ENCODE results near the gene ST6GALNAC4. TPM values are rescaled to one million over a fixed set of nuclear protein-coding genes. Genes with fewer than 3 reads are reported as not detected.

Gene ST6GALNAC4
- polyA plus RNA-seq, 1 donor (not counting 4 experiments of a cell fraction or from before 2014, with no cell fraction given): 5.8 TPM

DNA sequence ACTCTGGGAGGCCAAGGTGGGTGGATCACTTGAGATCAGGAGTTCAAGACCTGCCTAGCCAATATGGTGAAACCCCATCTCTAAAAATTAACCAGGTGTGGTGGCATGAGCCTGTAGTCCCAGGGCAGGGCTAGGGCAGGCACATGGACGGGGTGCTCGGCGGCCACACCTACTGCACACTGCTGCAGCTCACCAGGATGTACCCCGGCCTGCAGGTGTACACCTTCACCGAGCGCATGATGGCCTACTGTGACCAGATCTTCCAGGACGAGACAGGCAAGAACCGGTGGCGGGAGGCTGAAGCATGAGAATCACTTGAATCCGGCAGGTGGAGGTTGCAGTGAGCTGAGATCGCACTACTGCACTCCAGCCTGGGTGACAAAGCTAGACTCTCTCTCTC, 3.2 kb downstream of the ST6GALNAC4 start:
- Histone ChIP-seq H3K79me2 (ENCODE audit: control insufficient read depth, insufficient read depth, low read length) (no peaks in the 10 kb centered on the region), H4K20me1 (ENCODE audit: control insufficient read depth, extremely low read depth, insufficient read depth, low read length) (no peaks in the 10 kb centered on the region), H2AFZ (ENCODE audit: control insufficient read depth, low read length) (no peak overlapping the region), H3K4me2 (ENCODE audit: control insufficient read depth, extremely low read depth, insufficient read depth, low read depth, low read length) (no peak overlapping the region), H3K36me3 (ENCODE audit: control insufficient read depth in 2 of 2, extremely low read depth in 1 of 2, insufficient read depth in 2 of 2, low read length in 2 of 2) (peaks cover 0 to 4% of the 10 kb centered on the region in 2 experiments), H3K9me1 (ENCODE audit: control insufficient read depth, extremely low read depth, insufficient read depth, low read length) (no peaks in the 10 kb centered on the region), H3K4me1 (ENCODE audit: control insufficient read depth, extremely low read depth, insufficient read depth, low read length) (peaks cover 13% of the 10 kb centered on the region), H3K27ac (ENCODE audit: control insufficient read depth, insufficient read depth, low read length) (no peak overlapping the region), H3K9ac (ENCODE audit: control insufficient read depth, extremely low read depth, insufficient read depth, low read length) (no peak overlapping the region), H3K9me3 (ENCODE audit: control insufficient read depth, low read depth, low read length) (no peaks in the 10 kb centered on the region), H3K4me3 (ENCODE audit: control insufficient read depth in 2 of 3, extremely low read depth in 1 of 3, insufficient read depth in 2 of 3, low read depth in 1 of 3, low read length in 3 of 3) (no peak overlapping the region), H3K27me3 (ENCODE audit: control insufficient read depth, extremely low read depth, insufficient read depth, low read length) (no peaks in the 10 kb centered on the region)
- dilution Hi-C loops (cut with MboI; ENCODE audit: extremely low pct_ligation_motif_present, low sequenced_read_pairs): no loop called here
- FAIRE-seq (no peak), DNase-seq (ENCODE audit: low read depth, low spot score) (no peak)
- TF ChIP-seq EZH2 (IDR thresholded peaks at IDR 0.05; ENCODE audit: low read length): no peak
- TF ChIP-seq, protein P1, sequence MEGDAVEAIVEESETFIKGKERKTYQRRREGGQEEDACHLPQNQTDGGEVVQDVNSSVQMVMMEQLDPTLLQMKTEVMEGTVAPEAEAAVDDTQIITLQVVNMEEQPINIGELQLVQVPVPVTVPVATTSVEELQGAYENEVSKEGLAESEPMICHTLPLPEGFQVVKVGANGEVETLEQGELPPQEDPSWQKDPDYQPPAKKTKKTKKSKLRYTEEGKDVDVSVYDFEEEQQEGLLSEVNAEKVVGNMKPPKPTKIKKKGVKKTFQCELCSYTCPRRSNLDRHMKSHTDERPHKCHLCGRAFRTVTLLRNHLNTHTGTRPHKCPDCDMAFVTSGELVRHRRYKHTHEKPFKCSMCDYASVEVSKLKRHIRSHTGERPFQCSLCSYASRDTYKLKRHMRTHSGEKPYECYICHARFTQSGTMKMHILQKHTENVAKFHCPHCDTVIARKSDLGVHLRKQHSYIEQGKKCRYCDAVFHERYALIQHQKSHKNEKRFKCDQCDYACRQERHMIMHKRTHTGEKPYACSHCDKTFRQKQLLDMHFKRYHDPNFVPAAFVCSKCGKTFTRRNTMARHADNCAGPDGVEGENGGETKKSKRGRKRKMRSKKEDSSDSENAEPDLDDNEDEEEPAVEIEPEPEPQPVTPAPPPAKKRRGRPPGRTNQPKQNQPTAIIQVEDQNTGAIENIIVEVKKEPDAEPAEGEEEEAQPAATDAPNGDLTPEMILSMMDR (optimal IDR thresholded peaks at IDR 0.05 in 1 of 3, IDR thresholded peaks at IDR 0.05 in 1 of 3, conservative IDR thresholded peaks at IDR 0.05 in 1 of 3; ENCODE audit: extremely low read depth in 1 of 3, insufficient read depth in 2 of 3, low read length in 3 of 3): no peak

DNA sequence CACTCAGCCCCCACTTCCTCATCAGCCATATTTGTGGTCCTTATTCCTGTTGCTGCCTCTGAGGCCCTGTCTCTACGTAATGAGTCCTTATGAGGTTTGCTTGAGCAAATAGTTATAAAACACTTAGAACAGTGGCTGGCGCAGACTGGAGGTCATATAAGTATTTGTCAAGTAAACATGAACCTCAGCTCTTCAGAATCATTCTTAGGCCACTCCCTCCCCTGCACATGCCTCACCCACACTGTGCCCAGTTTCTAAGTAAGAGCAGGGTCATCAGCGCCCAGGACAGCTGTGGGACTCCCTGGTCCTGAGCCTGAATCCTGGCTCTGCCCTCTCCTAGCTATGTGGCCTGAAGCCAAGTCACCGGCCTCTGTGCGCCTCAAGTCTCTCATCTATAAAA, 4.0 kb downstream of the ST6GALNAC4 start:
- H3K4me3 ChIP-seq (ENCODE audit: control insufficient read depth in 2 of 3, extremely low read depth in 1 of 3, insufficient read depth in 2 of 3, low read depth in 1 of 3, low read length in 3 of 3): no peak overlapping the region
- no peak overlapping the region for H3K4me2 ChIP-seq (ENCODE audit: control insufficient read depth, extremely low read depth, insufficient read depth, low read depth, low read length)
- H2AFZ ChIP-seq (ENCODE audit: control insufficient read depth, low read length): no peak overlapping the region
- H3K9me1 ChIP-seq (ENCODE audit: control insufficient read depth, extremely low read depth, insufficient read depth, low read length): no peaks in the 10 kb centered on the region
- no peak overlapping the region for H3K9ac ChIP-seq (ENCODE audit: control insufficient read depth, extremely low read depth, insufficient read depth, low read length)
- H3K4me1 ChIP-seq (ENCODE audit: control insufficient read depth, extremely low read depth, insufficient read depth, low read length): peaks cover 7% of the 10 kb centered on the region
- dilution Hi-C loops (cut with MboI; ENCODE audit: extremely low pct_ligation_motif_present, low sequenced_read_pairs): no loop called here
- H3K9me3 ChIP-seq (ENCODE audit: control insufficient read depth, low read depth, low read length): no peaks in the 10 kb centered on the region
- H4K20me1 ChIP-seq (ENCODE audit: control insufficient read depth, extremely low read depth, insufficient read depth, low read length): no peaks in the 10 kb centered on the region
- no peaks in the 10 kb centered on the region for H3K79me2 ChIP-seq (ENCODE audit: control insufficient read depth, insufficient read depth, low read length)
- no peaks in the 10 kb centered on the region for H3K27me3 ChIP-seq (ENCODE audit: control insufficient read depth, extremely low read depth, insufficient read depth, low read length)
- FAIRE-seq (no peak), DNase-seq (ENCODE audit: low read depth, low spot score) (no peak)
- peaks cover 0 to 4% of the 10 kb centered on the region in 2 experiments for H3K36me3 ChIP-seq (ENCODE audit: control insufficient read depth in 2 of 2, extremely low read depth in 1 of 2, insufficient read depth in 2 of 2, low read length in 2 of 2)
- H3K27ac ChIP-seq (ENCODE audit: control insufficient read depth, insufficient read depth, low read length): no peak overlapping the region
- TF ChIP-seq, protein P1 (optimal IDR thresholded peaks at IDR 0.05 in 1 of 3, IDR thresholded peaks at IDR 0.05 in 1 of 3, conservative IDR thresholded peaks at IDR 0.05 in 1 of 3; ENCODE audit: extremely low read depth in 1 of 3, insufficient read depth in 2 of 3, low read length in 3 of 3): no peak
- TF ChIP-seq EZH2 (IDR thresholded peaks at IDR 0.05; ENCODE audit: low read length): no peak
